ENCODE results near the gene GYPB.
"Not testable (repeated sequence)": the region's sequence is repeated elsewhere in the genome, so short reads cannot be mapped to it uniquely, and the experiment has no call there.

Gene GYPB

DNA sequence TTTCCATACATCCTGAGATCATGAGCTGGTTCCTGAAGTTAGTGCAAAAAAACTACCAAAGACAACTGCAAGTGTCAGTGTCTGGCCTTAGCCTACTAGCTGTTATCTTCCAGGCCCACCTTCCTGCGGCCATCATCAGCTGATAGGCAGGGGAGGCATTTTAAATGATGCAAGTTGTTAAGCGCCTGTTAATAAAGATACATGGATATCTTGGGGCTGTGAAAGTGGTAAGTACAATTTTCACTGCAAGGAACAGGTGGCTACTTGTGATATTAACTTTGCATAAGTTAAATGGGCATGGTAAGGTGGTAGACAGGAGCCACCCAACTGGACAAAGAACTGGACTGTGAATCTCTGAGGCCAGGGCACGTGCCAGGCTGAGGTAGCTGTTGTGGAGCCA is at the start of gene GYPB:
Gene GYPB, minus strand, starts transcription at position 104 of the 400 bp plus-strand sequence. Its CDS starts 93 bp downstream, at position 11.
- FAIRE-seq; DNase-seq (ENCODE audit: insufficient read length, low spot score): not testable (repeated sequence)

DNA sequence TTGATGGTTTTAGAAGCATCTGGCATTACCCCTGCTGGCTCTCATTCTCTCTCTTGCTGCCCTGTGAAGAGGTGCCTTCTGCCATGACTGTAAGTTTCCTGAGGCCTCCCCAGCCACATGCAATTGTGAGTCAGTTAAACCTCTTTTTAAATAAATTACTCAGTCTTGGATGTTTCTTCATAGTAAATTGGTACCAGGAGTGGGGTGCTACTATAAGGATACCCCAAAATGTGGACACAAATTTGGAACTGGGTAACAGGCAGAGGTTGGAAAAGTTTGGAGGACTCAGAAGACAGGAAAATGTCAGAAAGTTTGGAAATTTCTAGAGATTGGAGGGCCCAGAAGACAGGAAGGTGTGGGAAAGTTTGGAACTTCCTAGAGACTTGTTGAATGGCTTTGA is 42.4 kb upstream of the GYPB start:
- not testable (repeated sequence) for FAIRE-seq

DNA sequence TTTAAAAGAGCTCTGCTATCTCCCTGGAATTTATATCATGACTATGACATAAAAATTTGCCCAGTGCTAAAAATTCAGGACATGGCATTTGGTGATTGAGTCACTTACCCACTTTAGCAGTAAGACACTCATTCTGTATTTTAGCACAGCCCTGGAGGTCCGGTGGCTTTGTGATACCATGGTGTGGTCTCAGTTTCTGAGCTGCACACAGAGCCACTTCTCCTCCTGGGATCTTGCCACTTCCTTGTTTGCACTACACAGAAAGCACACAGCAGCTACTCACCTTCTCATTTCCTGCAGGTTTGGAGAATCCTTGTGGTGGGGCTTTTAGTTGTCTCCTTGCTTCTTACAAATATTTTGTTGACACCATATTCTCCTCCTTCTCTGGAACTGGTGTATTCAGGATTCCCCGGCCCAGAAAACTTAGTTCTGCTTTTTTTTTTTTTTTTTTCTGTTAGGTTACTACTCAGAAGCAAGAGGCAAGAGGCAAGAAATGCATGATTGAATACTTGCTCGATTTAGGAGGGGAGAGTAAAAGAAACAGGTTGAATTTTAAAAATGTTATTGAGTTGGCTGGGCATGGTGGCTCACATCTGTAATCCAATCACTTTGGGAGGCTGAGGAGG is 41.2 kb upstream of the GYPB start:
- not testable (repeated sequence) for FAIRE-seq; DNase-seq (ENCODE audit: insufficient read length, low spot score)

More for the DNA sequence above, 42.4 kb upstream of the GYPB start:
- DNase-seq (ENCODE audit: insufficient read length, low spot score) = not testable (repeated sequence)

DNA sequence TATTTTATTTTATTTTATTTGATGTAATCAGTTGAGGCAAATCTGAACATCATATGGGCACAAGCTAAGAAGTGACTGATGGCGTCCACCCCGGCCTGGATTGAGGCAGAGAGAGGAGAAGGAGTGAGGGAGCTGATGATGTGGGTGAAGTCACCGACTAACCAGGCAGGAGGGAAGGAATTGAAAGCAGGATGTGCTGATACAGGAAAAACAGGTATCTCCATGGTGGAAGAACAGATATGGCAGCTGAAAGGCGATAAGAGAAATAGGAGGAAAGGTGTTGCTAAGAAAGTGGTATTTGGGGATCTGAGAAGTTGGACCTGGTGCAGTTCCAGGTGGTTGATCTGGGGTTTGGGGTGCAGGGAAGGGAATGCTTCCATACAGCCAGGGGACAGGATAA is 37.6 kb upstream of the GYPB start:
- TF ChIP-seq, protein P1, sequence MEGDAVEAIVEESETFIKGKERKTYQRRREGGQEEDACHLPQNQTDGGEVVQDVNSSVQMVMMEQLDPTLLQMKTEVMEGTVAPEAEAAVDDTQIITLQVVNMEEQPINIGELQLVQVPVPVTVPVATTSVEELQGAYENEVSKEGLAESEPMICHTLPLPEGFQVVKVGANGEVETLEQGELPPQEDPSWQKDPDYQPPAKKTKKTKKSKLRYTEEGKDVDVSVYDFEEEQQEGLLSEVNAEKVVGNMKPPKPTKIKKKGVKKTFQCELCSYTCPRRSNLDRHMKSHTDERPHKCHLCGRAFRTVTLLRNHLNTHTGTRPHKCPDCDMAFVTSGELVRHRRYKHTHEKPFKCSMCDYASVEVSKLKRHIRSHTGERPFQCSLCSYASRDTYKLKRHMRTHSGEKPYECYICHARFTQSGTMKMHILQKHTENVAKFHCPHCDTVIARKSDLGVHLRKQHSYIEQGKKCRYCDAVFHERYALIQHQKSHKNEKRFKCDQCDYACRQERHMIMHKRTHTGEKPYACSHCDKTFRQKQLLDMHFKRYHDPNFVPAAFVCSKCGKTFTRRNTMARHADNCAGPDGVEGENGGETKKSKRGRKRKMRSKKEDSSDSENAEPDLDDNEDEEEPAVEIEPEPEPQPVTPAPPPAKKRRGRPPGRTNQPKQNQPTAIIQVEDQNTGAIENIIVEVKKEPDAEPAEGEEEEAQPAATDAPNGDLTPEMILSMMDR (IDR thresholded peaks at IDR 0.05; ENCODE audit: insufficient read depth, missing control alignments) = no peak
- DNase-seq (ENCODE audit: insufficient read length, low spot score) (no peak), FAIRE-seq (no peak)

DNA sequence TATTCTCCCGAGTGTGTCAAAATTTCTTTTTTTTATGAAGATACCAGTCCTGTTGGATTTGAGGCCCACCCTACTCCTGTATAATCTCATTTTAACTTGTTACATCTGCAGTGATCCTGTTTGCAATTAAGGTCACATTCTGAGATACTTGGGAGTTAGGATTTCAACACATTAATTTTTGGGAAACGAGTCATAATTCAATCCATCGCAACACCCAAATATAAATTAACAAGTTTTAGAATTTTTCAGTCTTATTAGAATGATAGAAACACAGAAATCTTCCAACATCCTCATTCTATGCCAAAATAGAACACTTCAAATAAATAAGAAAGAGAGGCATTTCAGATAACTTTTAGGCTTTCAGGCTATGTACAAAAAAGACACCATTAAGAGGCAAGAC is 36.2 kb upstream of the GYPB start:
- not testable (repeated sequence) for FAIRE-seq

GRCh38 chr4:144051494-144051893 is 32.3 kb upstream of the GYPB start:
- not testable (repeated sequence) for DNase-seq (ENCODE audit: insufficient read length, low spot score); FAIRE-seq

More for the DNA sequence above, 36.2 kb upstream of the GYPB start:
- DNase-seq (ENCODE audit: insufficient read length, low spot score) = not testable (repeated sequence)

- FAIRE-seq; DNase-seq (ENCODE audit: insufficient read length, low spot score): not testable (repeated sequence)
Measured at GRCh38 chr4:144050631-144051030, 31.5 kb upstream of the GYPB start.

- not testable (repeated sequence) for DNase-seq (ENCODE audit: insufficient read length, low spot score)
Measured at GRCh38 chr4:144049495-144050424, 30.6 kb upstream of the GYPB start.

DNA sequence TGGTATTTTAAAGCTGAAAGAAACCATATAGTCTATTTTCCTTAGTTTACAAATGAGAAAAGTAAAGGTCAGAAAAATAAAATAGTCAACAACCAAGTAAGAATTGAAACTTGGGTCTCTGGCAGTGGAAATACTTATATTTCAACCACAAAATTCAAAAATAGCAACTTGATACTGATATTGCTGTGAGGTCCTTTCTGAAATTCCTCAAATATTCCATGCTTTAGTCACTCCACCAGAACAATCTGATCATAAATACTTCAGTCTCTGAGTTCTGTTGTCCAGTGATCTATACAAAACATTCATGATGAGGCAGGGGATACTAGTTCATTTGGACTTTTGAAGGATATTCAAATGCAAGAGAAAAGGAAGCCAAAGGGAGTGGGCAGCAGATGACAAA is 25.8 kb upstream of the GYPB start:
- not testable (repeated sequence) for DNase-seq (ENCODE audit: insufficient read length, low spot score); FAIRE-seq

More at GRCh38 chr4:144049495-144050424, 30.6 kb upstream of the GYPB start:
- not testable (repeated sequence) for FAIRE-seq

- not testable (repeated sequence) for FAIRE-seq; DNase-seq (ENCODE audit: insufficient read length, low spot score)
Measured at GRCh38 chr4:144032580-144032979, 13.4 kb upstream of the GYPB start.

- not testable (repeated sequence) for DNase-seq (ENCODE audit: insufficient read length, low spot score); FAIRE-seq
Measured at GRCh38 chr4:144031875-144032274, 12.7 kb upstream of the GYPB start.

DNA sequence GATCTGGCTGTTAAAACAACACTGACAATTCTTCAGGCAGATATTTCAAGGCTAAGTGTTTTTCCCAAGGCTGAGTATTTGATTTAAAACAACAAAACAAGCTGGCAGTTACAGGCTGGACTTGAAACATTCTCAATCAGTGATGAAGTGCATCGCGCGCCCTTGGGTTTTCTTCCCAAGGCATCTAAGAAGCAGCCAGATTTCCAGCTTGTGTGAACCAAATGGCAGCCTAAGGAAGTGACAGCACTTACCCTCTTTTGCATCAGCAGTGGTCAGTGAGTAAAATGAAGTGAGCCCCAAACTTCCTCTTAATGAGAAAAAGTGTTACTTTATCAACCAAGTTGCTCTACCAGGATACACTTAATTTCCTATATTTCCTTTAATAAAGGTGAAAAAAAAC is 12.2 kb upstream of the GYPB start:
- DNase-seq (ENCODE audit: insufficient read length, low spot score); FAIRE-seq: not testable (repeated sequence)

DNA sequence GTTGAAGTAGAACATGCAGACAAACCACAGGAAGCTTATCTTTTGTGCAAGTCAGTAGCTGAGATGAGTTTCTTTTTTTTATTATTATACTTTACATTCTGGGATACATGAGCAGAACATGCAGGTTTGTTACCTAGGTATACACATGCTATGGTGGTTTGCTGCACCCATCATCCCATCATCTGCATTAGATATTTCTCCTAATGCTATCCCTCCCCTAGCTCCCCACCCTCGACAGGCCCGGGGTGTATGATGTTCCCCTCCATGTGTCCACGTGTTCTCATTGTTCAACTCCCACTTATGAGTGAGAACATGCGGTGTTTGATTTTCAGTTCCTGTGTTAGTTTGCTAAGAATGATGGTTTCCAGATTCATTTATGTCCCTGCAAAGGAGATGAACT is 11.5 kb upstream of the GYPB start:
- not testable (repeated sequence) for DNase-seq (ENCODE audit: insufficient read length, low spot score); FAIRE-seq

- FAIRE-seq; DNase-seq (ENCODE audit: insufficient read length, low spot score): not testable (repeated sequence)
Measured at GRCh38 chr4:144026682-144027081, 7.5 kb upstream of the GYPB start.

- FAIRE-seq; DNase-seq (ENCODE audit: insufficient read length, low spot score): not testable (repeated sequence)
Measured at GRCh38 chr4:144024399-144025053, 5.3 kb upstream of the GYPB start.

GRCh38 chr4:144022772-144023400 is 3.7 kb upstream of the GYPB start:
- not testable (repeated sequence) for FAIRE-seq; DNase-seq (ENCODE audit: insufficient read length, low spot score)

Data from D721Med (cell line).